ENCODE measurements around the gene MEIS2. TPM values are rescaled to one million over a fixed set of nuclear protein-coding genes. Genes with fewer than 3 reads are reported as not detected.

MEIS2 gene
- total and polyA plus RNA-seq, 8 donors = 14.1 to 44.5 (median 36.3) TPM

- H3K4me1 ChIP-seq = no peaks in the 10 kb centered on the region
- DNase-seq (no peak), ATAC-seq (no peak)
- no peaks in the 10 kb centered on the region for H3K36me3 ChIP-seq
- H3K9me3 ChIP-seq = no peaks in the 10 kb centered on the region
- H3K27ac ChIP-seq = no peak overlapping the region
- TF ChIP-seq, protein P1, sequence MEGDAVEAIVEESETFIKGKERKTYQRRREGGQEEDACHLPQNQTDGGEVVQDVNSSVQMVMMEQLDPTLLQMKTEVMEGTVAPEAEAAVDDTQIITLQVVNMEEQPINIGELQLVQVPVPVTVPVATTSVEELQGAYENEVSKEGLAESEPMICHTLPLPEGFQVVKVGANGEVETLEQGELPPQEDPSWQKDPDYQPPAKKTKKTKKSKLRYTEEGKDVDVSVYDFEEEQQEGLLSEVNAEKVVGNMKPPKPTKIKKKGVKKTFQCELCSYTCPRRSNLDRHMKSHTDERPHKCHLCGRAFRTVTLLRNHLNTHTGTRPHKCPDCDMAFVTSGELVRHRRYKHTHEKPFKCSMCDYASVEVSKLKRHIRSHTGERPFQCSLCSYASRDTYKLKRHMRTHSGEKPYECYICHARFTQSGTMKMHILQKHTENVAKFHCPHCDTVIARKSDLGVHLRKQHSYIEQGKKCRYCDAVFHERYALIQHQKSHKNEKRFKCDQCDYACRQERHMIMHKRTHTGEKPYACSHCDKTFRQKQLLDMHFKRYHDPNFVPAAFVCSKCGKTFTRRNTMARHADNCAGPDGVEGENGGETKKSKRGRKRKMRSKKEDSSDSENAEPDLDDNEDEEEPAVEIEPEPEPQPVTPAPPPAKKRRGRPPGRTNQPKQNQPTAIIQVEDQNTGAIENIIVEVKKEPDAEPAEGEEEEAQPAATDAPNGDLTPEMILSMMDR (IDR thresholded peaks at IDR 0.05) = no peak
- intact Hi-C loops (cut with DNase I) = no loop called here
- H3K27me3 ChIP-seq = no peaks in the 10 kb centered on the region
- no peak overlapping the region for H3K4me3 ChIP-seq
Measured at GRCh38 chr15:36911322-36911944, 188.9 kb downstream of the MEIS2 start.

GRCh38 chr15:36908991-36909390, 191.4 kb downstream of the MEIS2 start:
- ATAC-seq (no peak), DNase-seq (no peak)
- Histone ChIP-seq H3K9me3 (no peaks in the 10 kb centered on the region), H3K36me3 (no peaks in the 10 kb centered on the region), H3K4me3 (no peak overlapping the region), H3K27me3 (no peaks in the 10 kb centered on the region), H3K27ac (no peak overlapping the region), H3K4me1 (no peaks in the 10 kb centered on the region)
- intact Hi-C loops (cut with DNase I) = loop anchor here in 1 of 2 donors (10.0 kb wide), 1 partner anchor 76 kb away; no protein-coding TSS in a partner anchor
- TF ChIP-seq, protein P1 (IDR thresholded peaks at IDR 0.05) = no peak

DNA sequence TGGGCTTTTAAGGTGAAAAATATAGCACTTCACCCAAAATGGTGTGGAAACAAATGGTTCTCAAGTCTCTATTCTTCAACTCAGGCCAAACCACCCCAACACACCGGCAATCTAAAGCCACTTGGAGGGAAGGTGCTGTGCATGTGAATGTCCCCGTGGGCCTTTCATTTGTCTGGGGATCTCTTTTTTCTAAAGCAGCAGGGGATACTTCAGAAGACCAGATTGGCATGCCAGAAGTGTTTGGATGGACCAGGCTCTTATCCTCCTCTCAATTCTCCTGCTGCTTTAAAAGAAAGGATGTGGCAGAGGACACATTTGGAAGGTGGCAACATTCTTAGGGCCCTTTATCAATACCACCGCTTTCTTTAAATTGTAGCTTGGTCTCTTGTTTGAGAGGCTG, 193.1 kb downstream of the MEIS2 start:
- Histone ChIP-seq H3K9me3 (no peaks in the 10 kb centered on the region), H3K36me3 (no peaks in the 10 kb centered on the region), H3K27ac (no peak overlapping the region), H3K4me1 (no peaks in the 10 kb centered on the region), H3K4me3 (no peak overlapping the region), H3K27me3 (no peaks in the 10 kb centered on the region)
- intact Hi-C loops (cut with DNase I) = loop anchor here in 1 of 2 donors (10.0 kb wide), 1 partner anchor 78 kb away; no protein-coding TSS in a partner anchor
- TF ChIP-seq, protein P1 (IDR thresholded peaks at IDR 0.05) = no peak
- ATAC-seq (no peak), DNase-seq (no peak)

GRCh38 chr15:36905908-36906307, 194.4 kb downstream of the MEIS2 start:
- no peak overlapping the region for H3K4me3 ChIP-seq
- no peaks in the 10 kb centered on the region for H3K4me1 ChIP-seq
- no peaks in the 10 kb centered on the region for H3K36me3 ChIP-seq
- H3K27ac ChIP-seq = no peak overlapping the region
- no peak for DNase-seq
- no peaks in the 10 kb centered on the region for H3K9me3 ChIP-seq
- no peak for ATAC-seq
- no peaks in the 10 kb centered on the region for H3K27me3 ChIP-seq
- intact Hi-C loops (cut with DNase I) = loop anchor here in 1 of 2 donors (10.0 kb wide), 1 partner anchor 79 kb away; no protein-coding TSS in a partner anchor
- TF ChIP-seq, protein P1 (IDR thresholded peaks at IDR 0.05) = no peak

GRCh38 chr15:36904715-36905114, 195.6 kb downstream of the MEIS2 start:
- Histone ChIP-seq H3K36me3 (no peaks in the 10 kb centered on the region), H3K4me3 (no peak overlapping the region), H3K27me3 (no peaks in the 10 kb centered on the region), H3K4me1 (no peaks in the 10 kb centered on the region), H3K27ac (no peak overlapping the region), H3K9me3 (no peaks in the 10 kb centered on the region)
- TF ChIP-seq, protein P1 (IDR thresholded peaks at IDR 0.05) = no peak
- ATAC-seq (no peak), DNase-seq (no peak)
- intact Hi-C loops (cut with DNase I) = loop anchor here in 1 of 2 donors (10.0 kb wide), 1 partner anchor 80 kb away; no protein-coding TSS in a partner anchor
